ENCODE results near the gene CBX8.

- no peak for TF ChIP-seq CTCF (conservative IDR thresholded peaks at IDR 0.05; ENCODE audit: low read depth, low read length)
- TF ChIP-seq EZH2 (IDR thresholded peaks at IDR 0.05; ENCODE audit: low read length, unreplicated experiment): no peak
Measured at GRCh38 chr17:79818026-79818758, 21.3 kb upstream of the CBX8 start.
